Caco-2 (cell line): ENCODE data around the gene LAMTOR1. TPM values are rescaled to one million over a fixed set of nuclear protein-coding genes. Genes with fewer than 3 reads are reported as not detected.

Experiments used
- BruUV-seq: library from RNA; stranded (reverse); fragments of 400-500 nt; replicated peaks from 2 replicates; lab custom pipeline; 2021; lab: Mats Ljungman, UMichigan
- CTCF ChIA-PET: fragments of 300-600 bp; sonication (Branson Sonifier 250); formaldehyde crosslinking; loops from one replicate; lab custom pipeline; 2022; ENCODE audit warnings: antibody characterized with exemption; lab: Charles Lee
- POLR2A ChIA-PET: fragments of 300-600 bp; sonication (Branson Sonifier 250); formaldehyde crosslinking; loops from one replicate; lab custom pipeline; 2022; ENCODE audit warnings: antibody characterized with exemption; lab: Charles Lee
- DNase-seq, 2 experiments: peaks; one replicate each; pipeline versions ENCODE4 v3.0.0 to v3.0.0-alpha.2; 2020 to 2022
- H3K27me3 ChIP-seq: replicated peaks from 2 replicates; pipeline ENCODE4 v1.6.0; 2011; ENCODE audit warnings: low read length; ENCODE audit not compliant: control insufficient read depth, insufficient read depth
- H3K36me3 ChIP-seq: 2 replicates; pipeline ENCODE4 v1.5.1; 2011; ENCODE audit warnings: low read length; ENCODE audit not compliant: control insufficient read depth, insufficient read depth
- H3K4me1 ChIP-seq: fragments of 250-450 bp; sonication (Bioruptor Pico); 2 replicates; pipeline ENCODE4 v1.5.1; 2020; ENCODE audit warnings: mild to moderate bottlenecking
- H3K4me3 ChIP-seq: 2 replicates; pipeline ENCODE4 v1.5.1; 2011; ENCODE audit warnings: low read depth, mild to moderate bottlenecking, control low read depth, low read length
- H3K9me3 ChIP-seq: fragments of 250-450 bp; sonication (Bioruptor Pico); 2 replicates; pipeline ENCODE4 v1.5.1; 2020; ENCODE audit warnings: mild to moderate bottlenecking, moderate library complexity
- H3K27ac Mint-ChIP-seq: one replicate; pipeline ENCODE4 v1.8.0; 2022; ENCODE audit warnings: mixed read lengths; ENCODE audit not compliant: unreplicated experiment
- H3K27me3 Mint-ChIP-seq: one replicate; pipeline ENCODE4 v1.8.0; 2022; ENCODE audit warnings: mixed read lengths; ENCODE audit not compliant: insufficient read depth, unreplicated experiment
- H3K36me3 Mint-ChIP-seq: one replicate; pipeline ENCODE4 v1.8.0; 2022; ENCODE audit warnings: mild to moderate bottlenecking, mixed read lengths; ENCODE audit not compliant: insufficient read depth, unreplicated experiment
- H3K4me1 Mint-ChIP-seq: one replicate; pipeline ENCODE4 v1.8.0; 2022; ENCODE audit warnings: low read depth, mixed read lengths; ENCODE audit not compliant: unreplicated experiment
- H3K4me3 Mint-ChIP-seq: one replicate; pipeline ENCODE4 v1.8.0; 2022; ENCODE audit warnings: mild to moderate bottlenecking, moderate library complexity, mixed read lengths; ENCODE audit not compliant: unreplicated experiment
- H3K9me3 Mint-ChIP-seq: one replicate; pipeline ENCODE4 v1.8.0; 2022; ENCODE audit warnings: mixed read lengths; ENCODE audit not compliant: unreplicated experiment
- CTCF ChIP-seq, 2 experiments: fragments of 200-600 bp in 1 of 2; IDR thresholded peaks; 1 replicate in 1 of 2; 2 replicates in 1 of 2; pipeline versions ENCODE4 v1.5.1 to v1.8.0; 2011 to 2022; ENCODE audit warnings: antibody characterized with exemption in 1 of 2, control low read depth in 1 of 2, inconsistent platforms in 1 of 2, low read depth in 1 of 2, low read length in 1 of 2, mild to moderate bottlenecking in 1 of 2, moderate library complexity in 1 of 2; ENCODE audit not compliant: insufficient read depth in 1 of 2, severe bottlenecking in 1 of 2, unreplicated experiment in 1 of 2
- intact Hi-C: fragments of 100-400 bp; cut with micrococcal nuclease; formaldehyde crosslinking; loops from one replicate; pipeline ENCODE4 v1.10.0; 2022; ENCODE audit not compliant: unreplicated experiment
- total RNA-seq: library from RNA; stranded (reverse); gene quantifications from 2 replicates; pipeline ENCODE4 v1.2.3, GENCODE V29; 2022

LAMTOR1 gene
- total RNA-seq, 1 experiment from 2014 or later: 170 TPM

- BruUV-seq: no TSS peak
- H3K9me3 Mint-ChIP-seq: peaks cover 17% of the 10 kb centered on the region
These were observed 29.5 kb upstream of the LAMTOR1 start for GRCh38 chr11:72132646-72133045.

GRCh38 chr11:72129381-72129780, 26.3 kb upstream of the LAMTOR1 start:
- Mint-ChIP-seq H3K9me3 (peaks cover 21% of the 10 kb centered on the region), H3K4me1 (no peaks in the 10 kb centered on the region), H3K36me3 (no peaks in the 10 kb centered on the region), H3K27me3 (peaks cover 3% of the 10 kb centered on the region), H3K27ac (no peak overlapping the region), H3K4me3 (no peak overlapping the region)
- no peak for TF ChIP-seq CTCF (IDR thresholded peaks at IDR 0.05; ENCODE audit: insufficient read depth in 1 of 2, low read depth in 1 of 2, low read length in 1 of 2, severe bottlenecking in 1 of 2, unreplicated experiment in 1 of 2)
- H3K4me1 ChIP-seq: no peaks in the 10 kb centered on the region
- CTCF ChIA-PET: interaction anchor here (1.1 kb wide), 1 partner anchor 9 kb away, joined by 3 read pairs; no protein-coding TSS in a partner anchor
- H3K9me3 ChIP-seq: peaks cover 21% of the 10 kb centered on the region
- no peak overlapping the region for H3K4me3 ChIP-seq
- no peak for DNase-seq
- intact Hi-C loops: no loop called here
- no TSS peak for BruUV-seq
- POLR2A ChIA-PET: no interaction called here
- no peaks in the 10 kb centered on the region for H3K27me3 ChIP-seq
- H3K36me3 ChIP-seq: no peaks in the 10 kb centered on the region

More at GRCh38 chr11:72132646-72133045, 29.5 kb upstream of the LAMTOR1 start:
- H3K36me3 ChIP-seq: no peaks in the 10 kb centered on the region
- POLR2A ChIA-PET: no interaction called here
- no peak overlapping the region for H3K4me3 Mint-ChIP-seq
- no peaks in the 10 kb centered on the region for H3K4me1 ChIP-seq
- H3K9me3 ChIP-seq: peaks cover 15% of the 10 kb centered on the region
- DNase-seq: no peak
- H3K27me3 ChIP-seq: no peaks in the 10 kb centered on the region
- H3K36me3 Mint-ChIP-seq: no peaks in the 10 kb centered on the region
- no peaks in the 10 kb centered on the region for H3K4me1 Mint-ChIP-seq
- no peak overlapping the region for H3K27ac Mint-ChIP-seq
- no peak overlapping the region for H3K4me3 ChIP-seq
- intact Hi-C loops: no loop called here
- CTCF ChIA-PET: interaction anchor here (0.9 kb wide), 1 partner anchor 10 kb away, joined by 3 read pairs; no protein-coding TSS in a partner anchor
- H3K27me3 Mint-ChIP-seq: peaks cover 3% of the 10 kb centered on the region
- TF ChIP-seq CTCF (IDR thresholded peaks at IDR 0.05; ENCODE audit: insufficient read depth in 1 of 2, low read depth in 1 of 2, low read length in 1 of 2, severe bottlenecking in 1 of 2, unreplicated experiment in 1 of 2): no peak

- Histone ChIP-seq H3K9me3 (peaks cover 26% of the 10 kb centered on the region), H3K36me3 (no peaks in the 10 kb centered on the region), H3K4me1 (peaks cover 11% of the 10 kb centered on the region), H3K4me3 (no peak overlapping the region), H3K27me3 (no peaks in the 10 kb centered on the region)
- BruUV-seq: no TSS peak
- no peak overlapping the region for H3K4me3 Mint-ChIP-seq
- peaks cover 28% of the 10 kb centered on the region for H3K9me3 Mint-ChIP-seq
- no peak for DNase-seq
- H3K27ac Mint-ChIP-seq: no peak overlapping the region
- CTCF ChIA-PET: interaction anchor here (0.7 kb wide), 2 partner anchors 118 to 127 kb away, joined by 3 read pairs; no protein-coding TSS in a partner anchor
- intact Hi-C loops: no loop called here
- H3K4me1 Mint-ChIP-seq: peaks cover 10% of the 10 kb centered on the region
- TF ChIP-seq CTCF (IDR thresholded peaks at IDR 0.05; ENCODE audit: insufficient read depth in 1 of 2, low read depth in 1 of 2, low read length in 1 of 2, severe bottlenecking in 1 of 2, unreplicated experiment in 1 of 2): no peak
- H3K36me3 Mint-ChIP-seq: no peaks in the 10 kb centered on the region
- no peaks in the 10 kb centered on the region for H3K27me3 Mint-ChIP-seq
- POLR2A ChIA-PET: no interaction called here
These were observed 24.8 kb upstream of the LAMTOR1 start for GRCh38 chr11:72127923-72128322.
